Activated T-helper 1 cell treated with anti-CD3 and anti-CD28 coated beads, Interleukin-2, amount 50 U/mL, for 16 hours (primary cell): Measurements from ENCODE around the gene C14orf180.
"Not testable (repeated sequence)": the region's sequence is repeated elsewhere in the genome, so short reads cannot be mapped to it uniquely, and the experiment has no call there.

Experiments
- DNase-seq, 2 donors: peaks; one replicate each; pipeline ENCODE4 v3.0.0-alpha.2; 2020; ENCODE audit warnings: low read depth in 1 of 2, low spot score in 1 of 2

C14orf180 gene

GRCh38 chr14:104577426-104577825, 2.1 kb upstream of the C14orf180 start:
- no peak for DNase-seq

- no peak for DNase-seq
Observed at GRCh38 chr14:104577847-104578301, 1.7 kb upstream of the C14orf180 start.

- DNase-seq: no peak
Observed at GRCh38 chr14:104578321-104578720, 1.2 kb upstream of the C14orf180 start.

- DNase-seq: not testable (repeated sequence)
Observed at GRCh38 chr14:104579939-104580338, 375 bp downstream of the C14orf180 start.

GRCh38 chr14:104580961-104581360, 1.4 kb downstream of the C14orf180 start:
- DNase-seq: no peak

- DNase-seq: no peak
Observed at GRCh38 chr14:104581521-104581920, 2.0 kb downstream of the C14orf180 start.

GRCh38 chr14:104582005-104582404, 2.4 kb downstream of the C14orf180 start:
- no peak for DNase-seq

GRCh38 chr14:104582662-104583061, 3.1 kb downstream of the C14orf180 start:
- DNase-seq: no peak

GRCh38 chr14:104583424-104584306, 4.1 kb downstream of the C14orf180 start:
- no peak for DNase-seq

- no peak for DNase-seq
Observed at GRCh38 chr14:104584557-104584956, 5.0 kb downstream of the C14orf180 start.

GRCh38 chr14:104585966-104586697, 6.6 kb downstream of the C14orf180 start:
- DNase-seq: no peak

- DNase-seq: no peak
Observed at GRCh38 chr14:104586832-104587620, 7.5 kb downstream of the C14orf180 start.

- DNase-seq: no peak
Observed at GRCh38 chr14:104587641-104588040, 8.1 kb downstream of the C14orf180 start.

GRCh38 chr14:104588066-104588857, 8.7 kb downstream of the C14orf180 start:
- DNase-seq: no peak

- DNase-seq: no peak
Observed at GRCh38 chr14:104589338-104590195, 10.0 kb downstream of the C14orf180 start.

- no peak for DNase-seq
Observed at GRCh38 chr14:104590240-104590965, 10.8 kb downstream of the C14orf180 start.

- no peak for DNase-seq
Observed at GRCh38 chr14:104591031-104591430, 11.5 kb downstream of the C14orf180 start.

- no peak for DNase-seq
Observed at GRCh38 chr14:104591506-104592291, 12.1 kb downstream of the C14orf180 start.
